Measurements from ENCODE around the gene OOSP3. TPM values are rescaled to one million over a fixed set of nuclear protein-coding genes. Genes with fewer than 3 reads are reported as not detected.

Gene OOSP3
- polyA plus RNA-seq, 1 donor from 2014 or later, result not detected

DNA sequence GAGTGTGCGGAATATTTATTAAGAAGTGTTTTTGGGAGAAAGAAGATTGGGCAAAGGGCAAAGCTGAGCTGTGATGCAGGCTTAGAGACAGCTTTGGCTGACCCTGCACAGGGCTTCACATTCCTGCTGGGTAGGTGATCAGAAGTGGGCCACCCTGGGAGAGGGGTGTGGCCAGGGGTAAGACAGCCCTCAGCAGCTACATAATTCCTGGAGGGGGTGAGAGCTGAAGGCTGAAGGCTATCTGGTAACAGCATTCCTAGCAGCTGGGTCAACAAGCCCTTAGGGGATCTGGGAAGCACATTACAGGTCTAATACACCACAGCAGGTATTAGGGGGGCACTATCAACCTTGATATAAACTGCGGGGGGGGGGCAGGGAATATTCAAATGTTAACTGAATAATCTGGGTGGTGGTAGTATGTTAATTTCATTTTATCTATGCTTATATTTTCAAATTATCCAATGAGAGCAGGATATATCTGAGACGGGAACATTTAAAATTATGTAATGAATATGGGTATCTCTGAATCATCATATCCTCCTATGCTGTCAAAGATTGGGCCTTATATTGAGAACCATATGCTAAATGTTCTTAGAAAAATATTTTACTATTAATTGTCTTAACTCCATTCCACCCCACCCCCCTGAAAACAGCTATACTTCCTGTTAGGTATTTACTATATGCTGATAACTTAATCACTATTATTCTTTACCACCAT, 65.6 kb downstream of the OOSP3 start:
- H4K20me1 ChIP-seq (ENCODE audit: insufficient read depth), result no peaks in the 10 kb centered on the region
- H3K27me3 ChIP-seq (ENCODE audit: insufficient read depth, low read depth, low read length), result no peaks in the 10 kb centered on the region
- no peak overlapping the region for H3K9ac ChIP-seq (ENCODE audit: low read length)
- H3K9me3 ChIP-seq (ENCODE audit: low read length), result no peaks in the 10 kb centered on the region
- H3K4me3 ChIP-seq (ENCODE audit: low read length), result no peak overlapping the region
- no peaks in the 10 kb centered on the region for H3K9me2 ChIP-seq (ENCODE audit: insufficient read depth, low read length)
- no peaks in the 10 kb centered on the region for H3K36me3 ChIP-seq (ENCODE audit: insufficient read depth, low read length)
- no peak for TF ChIP-seq SMC3 (conservative IDR thresholded peaks at IDR 0.05; ENCODE audit: poor library complexity)
- TF ChIP-seq, protein P1, sequence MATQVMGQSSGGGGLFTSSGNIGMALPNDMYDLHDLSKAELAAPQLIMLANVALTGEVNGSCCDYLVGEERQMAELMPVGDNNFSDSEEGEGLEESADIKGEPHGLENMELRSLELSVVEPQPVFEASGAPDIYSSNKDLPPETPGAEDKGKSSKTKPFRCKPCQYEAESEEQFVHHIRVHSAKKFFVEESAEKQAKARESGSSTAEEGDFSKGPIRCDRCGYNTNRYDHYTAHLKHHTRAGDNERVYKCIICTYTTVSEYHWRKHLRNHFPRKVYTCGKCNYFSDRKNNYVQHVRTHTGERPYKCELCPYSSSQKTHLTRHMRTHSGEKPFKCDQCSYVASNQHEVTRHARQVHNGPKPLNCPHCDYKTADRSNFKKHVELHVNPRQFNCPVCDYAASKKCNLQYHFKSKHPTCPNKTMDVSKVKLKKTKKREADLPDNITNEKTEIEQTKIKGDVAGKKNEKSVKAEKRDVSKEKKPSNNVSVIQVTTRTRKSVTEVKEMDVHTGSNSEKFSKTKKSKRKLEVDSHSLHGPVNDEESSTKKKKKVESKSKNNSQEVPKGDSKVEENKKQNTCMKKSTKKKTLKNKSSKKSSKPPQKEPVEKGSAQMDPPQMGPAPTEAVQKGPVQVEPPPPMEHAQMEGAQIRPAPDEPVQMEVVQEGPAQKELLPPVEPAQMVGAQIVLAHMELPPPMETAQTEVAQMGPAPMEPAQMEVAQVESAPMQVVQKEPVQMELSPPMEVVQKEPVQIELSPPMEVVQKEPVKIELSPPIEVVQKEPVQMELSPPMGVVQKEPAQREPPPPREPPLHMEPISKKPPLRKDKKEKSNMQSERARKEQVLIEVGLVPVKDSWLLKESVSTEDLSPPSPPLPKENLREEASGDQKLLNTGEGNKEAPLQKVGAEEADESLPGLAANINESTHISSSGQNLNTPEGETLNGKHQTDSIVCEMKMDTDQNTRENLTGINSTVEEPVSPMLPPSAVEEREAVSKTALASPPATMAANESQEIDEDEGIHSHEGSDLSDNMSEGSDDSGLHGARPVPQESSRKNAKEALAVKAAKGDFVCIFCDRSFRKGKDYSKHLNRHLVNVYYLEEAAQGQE (IDR thresholded peaks at IDR 0.05; ENCODE audit: borderline replicate concordance), result no peak
- TF ChIP-seq POLR2AphosphoS5 (IDR thresholded peaks at IDR 0.05), result no peak
- no peak for TF ChIP-seq RAD21 (conservative IDR thresholded peaks at IDR 0.05)
- TF ChIP-seq EP300 (conservative IDR thresholded peaks at IDR 0.05; ENCODE audit: poor library complexity, severe bottlenecking), result no peak
- TF ChIP-seq, protein P2, sequence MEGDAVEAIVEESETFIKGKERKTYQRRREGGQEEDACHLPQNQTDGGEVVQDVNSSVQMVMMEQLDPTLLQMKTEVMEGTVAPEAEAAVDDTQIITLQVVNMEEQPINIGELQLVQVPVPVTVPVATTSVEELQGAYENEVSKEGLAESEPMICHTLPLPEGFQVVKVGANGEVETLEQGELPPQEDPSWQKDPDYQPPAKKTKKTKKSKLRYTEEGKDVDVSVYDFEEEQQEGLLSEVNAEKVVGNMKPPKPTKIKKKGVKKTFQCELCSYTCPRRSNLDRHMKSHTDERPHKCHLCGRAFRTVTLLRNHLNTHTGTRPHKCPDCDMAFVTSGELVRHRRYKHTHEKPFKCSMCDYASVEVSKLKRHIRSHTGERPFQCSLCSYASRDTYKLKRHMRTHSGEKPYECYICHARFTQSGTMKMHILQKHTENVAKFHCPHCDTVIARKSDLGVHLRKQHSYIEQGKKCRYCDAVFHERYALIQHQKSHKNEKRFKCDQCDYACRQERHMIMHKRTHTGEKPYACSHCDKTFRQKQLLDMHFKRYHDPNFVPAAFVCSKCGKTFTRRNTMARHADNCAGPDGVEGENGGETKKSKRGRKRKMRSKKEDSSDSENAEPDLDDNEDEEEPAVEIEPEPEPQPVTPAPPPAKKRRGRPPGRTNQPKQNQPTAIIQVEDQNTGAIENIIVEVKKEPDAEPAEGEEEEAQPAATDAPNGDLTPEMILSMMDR (IDR thresholded peaks at IDR 0.05; ENCODE audit: poor library complexity, severe bottlenecking), result no peak
- TF ChIP-seq MXI1 (conservative IDR thresholded peaks at IDR 0.05; ENCODE audit: poor library complexity, severe bottlenecking), result no peak
- no peak for TF ChIP-seq TAF1 (IDR thresholded peaks at IDR 0.05; ENCODE audit: low read depth)
- no peak for TF ChIP-seq EZH2 (IDR thresholded peaks at IDR 0.05; ENCODE audit: borderline replicate concordance, insufficient read depth, low read length, poor library complexity, severe bottlenecking)
- H3F3A ChIP-seq (ENCODE audit: insufficient read depth, low read length, poor library complexity, severe bottlenecking), result no peaks in the 10 kb centered on the region
- no peak overlapping the region for H3K27ac ChIP-seq (ENCODE audit: low read length)
- H2AFZ ChIP-seq (ENCODE audit: low read depth, low read length), result no peak overlapping the region
- no peak overlapping the region for H3K4me2 ChIP-seq (ENCODE audit: low read length)
- no peaks in the 10 kb centered on the region for H3K79me2 ChIP-seq (replicated peaks; ENCODE audit: insufficient read depth, low read length)

DNA sequence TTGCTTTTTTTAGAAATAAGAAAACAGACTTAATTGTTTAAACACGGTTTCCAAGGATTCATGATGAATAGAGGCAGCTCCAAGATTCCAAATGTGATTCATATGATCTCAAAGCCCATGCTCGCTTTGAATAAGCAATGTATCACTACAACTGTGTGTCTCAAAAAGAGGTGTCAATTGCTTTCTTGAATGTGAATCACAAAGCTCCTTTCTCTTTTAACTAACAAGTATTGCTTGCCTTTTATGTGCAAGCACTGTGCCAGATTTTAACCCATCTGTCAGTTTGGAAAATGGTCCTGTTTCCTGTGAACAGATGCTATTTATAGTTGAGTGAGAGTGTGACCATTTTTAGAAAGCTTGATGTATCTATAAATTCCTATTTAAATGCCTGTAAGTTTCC, 66.1 kb downstream of the OOSP3 start:
- Histone ChIP-seq H3K4me2 (ENCODE audit: low read length) (no peak overlapping the region), H3K27ac (ENCODE audit: low read length) (no peak overlapping the region), H4K20me1 (ENCODE audit: insufficient read depth) (no peaks in the 10 kb centered on the region), H3K9me3 (ENCODE audit: low read length) (no peaks in the 10 kb centered on the region), H3K4me3 (ENCODE audit: low read length) (no peak overlapping the region), H3K9me2 (ENCODE audit: insufficient read depth, low read length) (no peaks in the 10 kb centered on the region), H3K36me3 (ENCODE audit: insufficient read depth, low read length) (no peaks in the 10 kb centered on the region), H3K27me3 (ENCODE audit: insufficient read depth, low read depth, low read length) (no peaks in the 10 kb centered on the region), H2AFZ (ENCODE audit: low read depth, low read length) (no peak overlapping the region), H3F3A (ENCODE audit: insufficient read depth, low read length, poor library complexity, severe bottlenecking) (no peaks in the 10 kb centered on the region), H3K79me2 (replicated peaks; ENCODE audit: insufficient read depth, low read length) (no peaks in the 10 kb centered on the region), H3K9ac (ENCODE audit: low read length) (no peak overlapping the region)
- no peak for TF ChIP-seq EZH2 (IDR thresholded peaks at IDR 0.05; ENCODE audit: borderline replicate concordance, insufficient read depth, low read length, poor library complexity, severe bottlenecking)
- TF ChIP-seq SMC3 (conservative IDR thresholded peaks at IDR 0.05; ENCODE audit: poor library complexity), result no peak

Other genes with a start within 250 kb of the OOSP3 start
- gene PATL1, start 209.7 kb upstream of the OOSP3 start, polyA plus RNA-seq, result 3.2 and 3.4 TPM in 2 replicates
- not detected in 2 replicates for gene OR10V1, start 164.9 kb upstream of the OOSP3 start, polyA plus RNA-seq
- 21.3 and 22.9 TPM in 2 replicates for gene STX3, start 123.4 kb upstream of the OOSP3 start, polyA plus RNA-seq
- gene MRPL16, start 68.0 kb upstream of the OOSP3 start, polyA plus RNA-seq, result 33.2 and 35.1 TPM in 2 replicates
- gene CBLIF, start 33.3 kb upstream of the OOSP3 start, polyA plus RNA-seq, result not detected in 2 replicates
- gene TCN1, start 12.3 kb upstream of the OOSP3 start, polyA plus RNA-seq, result not detected in 2 replicates
- not detected in 2 replicates for gene OOSP1, start 59.6 kb downstream of the OOSP3 start, polyA plus RNA-seq
- gene OOSP4A, start 85.3 kb downstream of the OOSP3 start, polyA plus RNA-seq, result not detected in 2 replicates
- not detected in 2 replicates for gene OOSP4B, start 138.4 kb downstream of the OOSP3 start, polyA plus RNA-seq
- gene OOSP2, start 161.6 kb downstream of the OOSP3 start, polyA plus RNA-seq, result not detected in 2 replicates
- not detected in 2 replicates for gene MS4A3, start 177.9 kb downstream of the OOSP3 start, polyA plus RNA-seq
- gene MS4A2, start 209.9 kb downstream of the OOSP3 start, polyA plus RNA-seq, result not detected in 2 replicates